Sigmoid colon (tissue), 3 donors: ENCODE results near the gene TTC39B.

Experiments
- POLR2A ChIP-seq, 2 donors: fragments of 450-650 bp; IDR thresholded peaks; one replicate each; pipeline ENCODE4 v1.6.1; 2016; ENCODE audit warnings: antibody characterized with exemption in 2 of 2, mild to moderate bottlenecking in 2 of 2, moderate library complexity in 2 of 2
- TF ChIP-seq, protein P1 (sequence below), 4 experiments: fragments of 450-650 bp in 3 of 4; fragments of 200-600 bp in 1 of 4; IDR thresholded peaks; one replicate each; pipeline ENCODE4 v1.5.1; 2016 to 2019; ENCODE audit warnings: antibody characterized with exemption in 4 of 4, mild to moderate bottlenecking in 3 of 4, moderate library complexity in 2 of 4

DNA sequence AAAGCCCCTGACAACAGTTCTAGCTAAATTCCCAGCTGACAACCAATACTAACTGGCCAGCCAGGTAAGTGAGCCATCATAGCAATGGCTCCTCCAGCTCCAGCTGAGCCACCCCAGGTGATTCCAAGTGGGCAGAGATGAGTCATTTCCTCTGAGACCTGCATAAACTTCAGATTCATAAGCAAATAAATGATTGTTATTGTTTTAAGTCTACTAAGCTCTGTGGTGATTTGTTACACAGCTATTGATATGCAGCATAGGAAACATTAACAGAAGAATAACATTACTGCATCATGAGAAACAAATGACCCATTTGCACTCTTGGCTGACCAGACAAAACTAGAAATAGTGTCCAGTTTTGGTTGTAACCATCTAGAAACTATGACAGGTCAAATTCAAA is 60.3 kb downstream of the TTC39B start:
- no peak for TF ChIP-seq POLR2A (IDR thresholded peaks at IDR 0.05)
- TF ChIP-seq, protein P1, sequence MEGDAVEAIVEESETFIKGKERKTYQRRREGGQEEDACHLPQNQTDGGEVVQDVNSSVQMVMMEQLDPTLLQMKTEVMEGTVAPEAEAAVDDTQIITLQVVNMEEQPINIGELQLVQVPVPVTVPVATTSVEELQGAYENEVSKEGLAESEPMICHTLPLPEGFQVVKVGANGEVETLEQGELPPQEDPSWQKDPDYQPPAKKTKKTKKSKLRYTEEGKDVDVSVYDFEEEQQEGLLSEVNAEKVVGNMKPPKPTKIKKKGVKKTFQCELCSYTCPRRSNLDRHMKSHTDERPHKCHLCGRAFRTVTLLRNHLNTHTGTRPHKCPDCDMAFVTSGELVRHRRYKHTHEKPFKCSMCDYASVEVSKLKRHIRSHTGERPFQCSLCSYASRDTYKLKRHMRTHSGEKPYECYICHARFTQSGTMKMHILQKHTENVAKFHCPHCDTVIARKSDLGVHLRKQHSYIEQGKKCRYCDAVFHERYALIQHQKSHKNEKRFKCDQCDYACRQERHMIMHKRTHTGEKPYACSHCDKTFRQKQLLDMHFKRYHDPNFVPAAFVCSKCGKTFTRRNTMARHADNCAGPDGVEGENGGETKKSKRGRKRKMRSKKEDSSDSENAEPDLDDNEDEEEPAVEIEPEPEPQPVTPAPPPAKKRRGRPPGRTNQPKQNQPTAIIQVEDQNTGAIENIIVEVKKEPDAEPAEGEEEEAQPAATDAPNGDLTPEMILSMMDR (IDR thresholded peaks at IDR 0.05): no peak
